GM19351 (cell line): ENCODE measurements around the gene RAB14.
"Not testable (repeated sequence)": the region's sequence is repeated elsewhere in the genome, so short reads cannot be mapped to it uniquely, and the experiment has no call there.

Experiments
- ATAC-seq: cut with Tn5 transposase; IDR thresholded peaks from one replicate; pipeline ENCODE4 v1.9.1; 2021; ENCODE audit warnings: mild to moderate bottlenecking, moderate library complexity; ENCODE audit not compliant: unreplicated experiment

The RAB14 gene

GRCh38 chr9:121192959-121193640, 8.6 kb downstream of the RAB14 start:
- no peak for ATAC-seq

- ATAC-seq = no peak
These were observed 9.2 kb downstream of the RAB14 start for GRCh38 chr9:121192518-121192917.

GRCh38 chr9:121191235-121191634, 10.4 kb downstream of the RAB14 start:
- no peak for ATAC-seq

- no peak for ATAC-seq
These were observed 12.0 kb downstream of the RAB14 start for GRCh38 chr9:121189660-121190059.

GRCh38 chr9:121189006-121189405, 12.7 kb downstream of the RAB14 start:
- no peak for ATAC-seq

GRCh38 chr9:121187636-121188305, 13.9 kb downstream of the RAB14 start:
- ATAC-seq = no peak

- ATAC-seq = no peak
These were observed 15.8 kb downstream of the RAB14 start for GRCh38 chr9:121185774-121186403.

GRCh38 chr9:121185178-121185745, 16.4 kb downstream of the RAB14 start:
- no peak for ATAC-seq

- ATAC-seq = no peak
These were observed 17.2 kb downstream of the RAB14 start for GRCh38 chr9:121184463-121184862.

- no peak for ATAC-seq
These were observed 17.8 kb downstream of the RAB14 start for GRCh38 chr9:121183666-121184423.

GRCh38 chr9:121182989-121183388, 18.7 kb downstream of the RAB14 start:
- no peak for ATAC-seq

- ATAC-seq = no peak
These were observed 19.4 kb downstream of the RAB14 start for GRCh38 chr9:121182101-121182836.

- no peak for ATAC-seq
These were observed 21.6 kb downstream of the RAB14 start for GRCh38 chr9:121179930-121180681.

- ATAC-seq = not testable (repeated sequence)
These were observed 22.3 kb downstream of the RAB14 start for GRCh38 chr9:121179373-121179721.

GRCh38 chr9:121178676-121179372, 22.8 kb downstream of the RAB14 start:
- no peak for ATAC-seq

- ATAC-seq = no peak
These were observed 28.2 kb downstream of the RAB14 start for GRCh38 chr9:121173501-121173900.

- ATAC-seq = no peak
These were observed 28.8 kb downstream of the RAB14 start for GRCh38 chr9:121172726-121173487.

GRCh38 chr9:121171236-121171635, 30.4 kb downstream of the RAB14 start:
- no peak for ATAC-seq
